Stimulated activated CD4-positive, alpha-beta T cell treated with anti-CD3 and anti-CD28 coated beads, Interleukin-15, amount 100 ng/mL, for 48 hours (primary cell): ENCODE results near the gene KDELR3.

ENCODE experiments used
- DNase-seq, 2 donors: peaks; one replicate each; pipeline ENCODE4 v3.0.0-alpha.2; 2020; ENCODE audit warnings: low read depth in 2 of 2

The KDELR3 gene

DNA sequence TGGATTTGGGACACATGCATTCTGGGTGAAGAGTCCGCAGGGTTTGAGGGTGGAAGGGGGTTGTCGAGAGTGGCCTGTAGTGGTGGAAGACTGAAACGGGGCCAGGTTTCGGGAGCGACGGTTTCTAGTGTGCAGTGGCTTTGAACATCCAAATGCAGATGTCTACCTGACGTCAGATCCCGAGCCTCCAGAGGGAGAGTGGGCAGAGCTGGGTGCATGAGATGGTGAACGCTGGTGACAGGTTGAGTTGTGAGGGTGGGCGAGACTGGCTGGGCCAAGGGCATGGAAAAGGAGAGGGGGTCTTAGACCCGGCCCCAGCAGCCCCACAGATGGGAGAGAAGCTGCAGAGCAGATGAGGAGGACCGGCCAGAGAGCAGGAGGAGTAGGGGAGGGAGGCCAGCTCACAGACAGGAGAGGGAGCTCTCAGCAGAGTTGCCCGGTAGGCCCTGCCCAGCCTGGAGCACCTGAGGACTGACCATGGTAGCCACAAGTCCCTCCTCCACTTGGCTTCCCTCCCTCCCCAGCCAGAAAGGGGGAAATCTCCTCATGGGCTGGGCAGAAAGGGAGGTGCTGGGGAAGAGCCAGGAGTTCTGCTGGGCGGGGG lies 27.0 kb upstream of the KDELR3 start:
- no peak for DNase-seq

DNA sequence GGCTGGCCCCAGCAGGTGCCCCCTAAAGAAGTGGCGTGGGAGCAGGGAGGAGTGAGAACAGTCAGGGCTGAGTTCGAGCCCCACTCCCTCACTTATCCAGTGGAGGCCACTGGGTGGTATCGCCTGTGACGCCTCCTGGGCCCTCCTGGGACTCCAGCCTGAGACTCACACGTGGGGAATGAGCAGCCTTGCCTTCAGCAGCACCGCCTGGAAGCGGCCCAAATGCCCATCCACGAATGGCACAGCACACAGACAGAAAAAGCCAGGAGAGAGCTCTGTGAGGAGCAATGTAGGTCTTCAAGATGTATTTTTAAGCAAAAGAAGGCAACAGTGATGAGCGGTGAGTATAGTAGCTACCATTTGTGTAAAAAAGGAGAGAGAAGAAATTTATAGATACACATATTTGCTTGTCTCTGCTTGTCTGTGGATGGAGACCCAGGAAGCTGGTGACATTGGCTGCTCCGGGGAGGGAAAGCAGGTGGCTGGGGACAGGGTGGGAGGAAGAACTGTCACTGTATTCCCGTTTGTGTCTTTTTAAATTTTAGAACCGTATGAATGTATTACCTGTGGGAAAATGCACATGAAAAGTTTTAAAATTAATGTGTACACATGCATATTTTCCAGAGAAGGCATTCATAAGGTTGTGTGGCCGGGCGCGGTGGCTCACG lies 26.1 kb upstream of the KDELR3 start:
- DNase-seq = no peak

DNA sequence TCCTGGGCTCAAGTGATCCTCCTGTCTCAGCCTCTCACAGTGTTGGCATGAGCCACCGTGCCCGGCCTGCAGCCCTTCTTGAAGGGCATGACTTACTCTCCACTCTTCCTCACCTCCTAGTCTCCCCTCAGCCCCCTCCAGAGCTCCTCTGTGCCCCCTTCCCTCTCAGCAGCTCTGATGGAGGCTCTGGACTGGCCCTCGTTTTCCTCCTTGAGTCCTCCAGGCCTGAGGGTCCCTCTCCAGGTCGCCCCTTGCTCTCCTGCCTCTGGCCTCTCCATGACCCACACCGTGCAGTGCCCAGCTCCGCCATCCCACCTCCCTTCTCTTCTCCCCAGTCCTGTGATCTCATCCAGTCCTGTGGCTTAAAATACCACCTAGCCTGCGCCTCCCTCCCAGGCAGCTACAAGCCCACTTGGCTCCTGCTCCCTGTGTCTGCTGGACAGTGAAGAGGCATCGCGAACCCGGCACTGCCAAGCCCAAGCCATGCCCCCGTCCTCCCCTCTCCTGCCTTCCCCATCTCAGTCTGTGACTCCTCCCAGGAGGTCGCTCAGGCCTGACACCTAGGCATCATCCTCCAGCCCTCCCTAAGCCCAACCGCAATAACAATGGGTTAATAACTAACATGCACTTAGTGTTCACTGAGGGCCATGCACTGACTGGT lies 24.8 kb upstream of the KDELR3 start:
- no peak for DNase-seq

DNA sequence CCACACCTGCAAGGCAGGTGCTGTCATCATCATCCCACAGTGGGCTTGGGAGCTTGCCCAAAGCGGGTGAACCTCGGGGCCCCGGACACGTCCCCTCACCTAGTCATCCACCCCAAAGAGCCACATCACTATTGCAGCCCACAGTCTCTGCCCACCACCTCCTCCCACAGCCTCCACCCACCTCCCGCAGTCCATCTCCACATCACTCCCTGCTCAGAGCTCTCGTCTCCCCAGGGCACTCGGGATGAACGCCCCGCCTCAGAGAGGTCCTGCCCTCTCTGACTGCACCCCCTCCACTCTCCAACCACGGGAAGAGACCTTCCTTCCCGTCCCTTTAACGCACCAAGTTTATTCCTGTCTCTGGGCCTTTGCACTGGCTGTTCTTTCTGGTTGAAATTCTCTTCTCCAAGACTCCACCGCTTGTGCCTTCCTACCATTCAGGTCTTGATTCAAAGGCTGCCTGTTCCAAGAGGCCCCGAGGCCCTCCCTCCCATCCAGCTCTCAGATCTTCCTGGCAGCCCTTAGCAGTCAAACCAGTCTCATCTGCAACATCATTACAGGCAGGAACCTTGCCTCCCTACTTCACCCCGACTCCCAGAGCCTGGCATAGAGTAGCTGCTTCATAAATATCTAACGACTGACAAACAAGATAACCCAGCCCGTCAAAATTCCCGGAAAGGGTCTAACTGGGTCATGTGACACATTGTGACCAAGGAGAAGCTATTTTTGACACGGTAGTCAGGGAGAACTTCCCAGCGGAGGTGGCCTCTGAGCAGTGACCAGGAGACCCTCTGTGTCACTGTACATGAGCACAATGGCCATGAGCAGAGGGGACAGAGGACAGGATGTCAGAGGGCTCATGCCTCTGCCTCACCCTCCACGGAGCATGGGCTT lies 24.0 kb upstream of the KDELR3 start:
- no peak for DNase-seq

DNA sequence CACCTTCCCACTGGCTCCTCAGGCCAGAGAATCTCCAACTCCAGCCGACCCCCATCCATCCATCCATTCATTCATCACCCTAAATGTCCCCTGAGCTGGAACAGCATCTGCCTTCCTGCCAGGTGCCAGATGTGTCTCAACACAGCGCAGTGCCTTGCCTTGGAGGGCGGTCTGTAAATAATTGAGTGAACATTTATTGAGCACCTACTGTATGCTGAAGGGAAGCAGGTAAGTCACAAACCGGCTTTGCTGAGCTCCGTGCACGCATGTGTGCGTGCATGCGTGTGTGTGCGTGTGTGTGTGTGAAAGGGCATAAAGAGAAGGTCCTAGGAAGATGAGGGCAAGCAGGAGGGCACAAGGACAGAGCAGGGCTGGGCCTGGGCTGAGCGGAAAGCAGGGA lies 23.1 kb upstream of the KDELR3 start:
- DNase-seq = no peak

DNA sequence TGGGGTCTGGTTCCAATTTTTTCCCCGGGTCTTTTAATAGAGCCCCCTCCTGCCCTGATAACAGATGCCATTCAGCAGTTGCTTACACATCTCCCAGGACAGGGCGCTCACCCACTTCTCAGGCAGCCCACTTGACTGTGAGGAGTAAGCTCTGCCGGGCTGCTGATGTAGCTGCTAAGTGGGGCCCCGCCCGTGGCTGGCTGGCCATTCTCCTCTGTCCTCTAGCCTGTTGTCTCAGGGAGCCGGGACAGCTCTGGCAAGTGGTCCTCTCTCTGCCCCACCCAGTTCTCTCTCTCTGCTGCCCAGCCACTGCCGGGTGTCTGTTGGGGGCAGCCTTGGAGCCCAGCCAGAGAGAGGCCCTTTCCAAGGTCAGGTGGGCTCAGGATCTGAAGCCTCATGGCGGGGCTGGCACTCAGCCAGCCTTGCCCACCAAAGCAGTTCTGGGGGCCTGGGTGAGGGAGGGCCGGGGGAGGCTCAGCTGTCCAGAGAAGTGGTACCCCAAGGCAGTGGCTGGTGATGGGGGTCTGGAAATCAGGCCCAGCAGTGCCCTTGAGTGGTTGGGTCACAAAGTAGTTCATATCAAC lies 21.8 kb upstream of the KDELR3 start:
- no peak for DNase-seq

DNA sequence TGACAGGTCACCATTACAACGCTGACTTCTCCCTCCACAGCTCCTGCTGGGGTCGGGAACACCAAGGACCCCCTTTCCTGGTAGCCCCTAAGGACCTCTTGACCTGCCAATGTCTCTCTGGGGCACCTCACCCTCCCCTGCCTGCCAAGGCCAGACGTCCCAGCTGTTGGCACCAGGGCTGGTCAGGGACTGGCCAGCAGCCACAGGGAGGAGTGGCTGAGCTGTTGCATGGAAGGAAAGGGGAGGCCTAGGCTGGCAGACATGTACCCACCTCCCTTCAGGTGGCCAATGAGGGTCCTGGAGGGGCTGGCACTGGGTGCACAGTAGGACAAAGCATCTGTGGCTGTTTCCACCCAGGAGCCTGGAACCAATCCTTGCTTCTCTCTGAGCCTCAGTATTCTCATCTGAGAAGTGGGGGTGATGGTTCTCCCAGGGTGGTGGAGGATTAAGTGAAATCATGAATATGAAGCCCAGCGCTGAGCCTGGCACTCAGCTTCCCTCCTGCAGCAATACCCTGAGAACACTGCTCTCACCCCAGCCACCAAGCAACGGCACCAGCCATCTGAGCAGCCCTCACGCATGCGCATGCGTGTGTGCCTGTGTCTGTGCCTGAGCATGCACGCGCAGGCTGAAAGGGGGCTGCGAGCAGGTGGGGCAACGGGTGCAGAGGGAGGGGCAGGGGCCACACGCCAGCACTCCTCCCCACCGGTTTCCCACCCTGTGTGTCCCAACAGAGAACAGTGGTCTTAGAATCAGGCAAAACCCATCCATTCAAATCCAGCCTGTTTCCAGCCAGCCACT lies 18.8 kb upstream of the KDELR3 start:
- no peak for DNase-seq

DNA sequence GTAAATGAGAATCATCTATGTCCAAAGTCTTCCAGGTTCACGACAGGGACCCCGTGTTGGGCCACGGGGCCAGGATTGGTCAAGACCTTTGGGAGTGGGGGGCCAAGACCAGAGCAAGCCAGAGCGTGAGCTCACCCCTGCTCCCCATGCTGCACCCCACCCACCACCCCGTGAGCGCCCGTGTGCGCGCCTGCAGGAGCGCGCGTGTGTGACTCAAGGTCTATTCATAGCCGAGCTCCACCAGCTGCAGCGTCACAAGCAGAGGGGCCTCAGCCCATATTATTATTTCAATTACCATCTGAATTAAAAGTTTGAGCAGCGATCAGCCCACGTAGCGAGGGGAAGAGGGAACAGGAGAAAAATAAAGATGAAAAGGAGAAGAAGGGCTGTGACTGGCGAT lies 18.1 kb upstream of the KDELR3 start:
- no peak for DNase-seq

DNA sequence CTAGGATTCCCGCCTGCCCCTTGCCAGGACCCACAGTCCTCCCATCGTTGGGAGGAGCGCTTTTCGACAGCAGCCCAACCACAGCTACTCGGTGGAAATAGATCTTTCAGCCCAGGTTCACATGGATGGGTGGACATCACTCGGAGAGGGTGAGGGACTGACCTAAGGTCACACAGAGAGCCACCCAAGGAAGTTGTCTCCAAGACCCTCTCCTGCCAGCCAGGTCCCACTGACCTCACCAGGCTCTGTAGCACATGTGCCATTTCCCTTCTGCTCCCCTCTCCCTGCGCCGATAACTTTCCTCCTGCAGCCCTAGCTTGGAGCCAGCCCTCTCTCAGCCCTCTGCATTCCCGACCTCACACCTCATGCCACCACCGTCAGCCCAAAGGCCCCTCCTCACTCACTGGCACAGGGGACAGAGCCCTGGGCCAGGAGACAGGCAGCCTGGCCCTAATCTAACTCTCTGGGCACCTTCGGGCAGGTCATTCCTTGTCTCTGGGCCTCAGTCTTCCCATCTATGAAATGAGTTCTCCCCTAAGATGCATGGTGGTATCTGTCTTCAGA lies 17.6 kb upstream of the KDELR3 start:
- DNase-seq = no peak

DNA sequence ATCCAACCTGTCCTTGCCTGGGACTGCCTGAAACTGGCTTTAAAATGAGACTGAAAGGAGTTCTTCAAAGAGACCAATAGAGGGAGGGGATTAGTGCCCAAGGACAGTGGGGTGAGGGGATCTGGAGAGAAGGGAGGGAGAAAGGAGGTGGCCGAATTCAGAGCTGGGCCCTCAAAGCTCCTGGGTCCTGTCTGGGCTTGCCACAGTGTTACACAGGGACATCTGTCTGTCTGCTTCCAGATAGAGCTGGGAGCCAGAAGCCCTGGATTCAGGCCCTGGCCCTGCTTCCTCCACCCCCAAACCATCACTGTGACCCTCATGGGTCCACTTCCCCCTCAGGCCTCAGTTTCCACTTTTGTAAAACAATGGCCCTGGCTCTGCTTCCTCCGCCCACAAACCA lies 16.5 kb upstream of the KDELR3 start:
- DNase-seq = no peak

DNA sequence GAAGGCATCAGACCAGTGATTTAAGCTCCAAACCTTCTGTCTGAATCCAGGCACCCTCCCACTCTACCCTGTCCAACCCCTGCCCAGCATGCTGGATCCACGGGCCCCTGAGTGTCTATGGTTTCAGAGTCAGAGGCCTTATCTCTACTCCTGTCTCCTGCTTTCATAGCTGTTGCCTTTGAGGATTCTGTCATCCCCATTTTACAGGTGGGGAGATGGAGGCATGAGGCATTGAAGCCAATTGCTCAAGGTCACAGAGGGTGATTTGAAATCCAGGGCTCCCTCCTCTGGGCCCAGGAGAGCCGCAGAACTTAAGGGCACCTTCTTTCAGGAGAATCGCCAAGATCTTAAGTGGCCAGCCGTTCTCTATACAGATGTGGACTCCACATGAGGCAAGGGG lies 16.0 kb upstream of the KDELR3 start:
- no peak for DNase-seq

DNA sequence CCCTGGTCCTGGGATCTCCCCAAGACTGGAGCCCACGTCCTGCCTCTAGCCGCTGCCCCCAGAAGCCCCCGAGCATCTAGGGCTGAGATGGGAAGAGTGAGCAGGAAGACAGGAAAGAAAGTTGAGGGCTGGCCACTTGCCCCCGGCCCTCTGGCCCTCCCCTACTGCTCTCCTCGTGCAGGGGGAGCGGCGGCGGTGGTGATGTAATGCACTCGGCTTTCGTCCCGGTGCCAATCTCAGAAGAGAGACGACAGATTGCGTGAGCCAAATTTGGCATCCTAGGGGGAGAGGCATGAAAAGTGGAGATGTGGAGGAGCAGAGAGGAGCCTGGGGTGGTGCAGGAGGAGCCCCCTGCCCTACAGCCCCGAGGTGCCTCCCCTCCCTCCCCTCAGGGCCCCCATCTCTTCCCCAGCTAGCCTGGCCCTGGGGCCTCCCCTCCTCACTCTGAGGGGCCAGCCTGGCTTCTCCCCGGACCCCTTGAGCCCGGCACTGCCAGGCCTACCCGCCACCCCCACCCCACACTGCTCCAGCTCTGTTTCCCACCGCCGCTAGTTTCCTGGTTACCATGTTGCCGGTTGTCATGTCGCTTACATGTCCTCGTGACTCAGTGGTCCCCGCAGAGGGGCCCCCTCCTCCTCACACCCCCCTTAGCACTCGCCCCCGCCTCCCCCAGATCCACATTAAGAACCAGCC lies 15.4 kb upstream of the KDELR3 start:
- DNase-seq = no peak

DNA sequence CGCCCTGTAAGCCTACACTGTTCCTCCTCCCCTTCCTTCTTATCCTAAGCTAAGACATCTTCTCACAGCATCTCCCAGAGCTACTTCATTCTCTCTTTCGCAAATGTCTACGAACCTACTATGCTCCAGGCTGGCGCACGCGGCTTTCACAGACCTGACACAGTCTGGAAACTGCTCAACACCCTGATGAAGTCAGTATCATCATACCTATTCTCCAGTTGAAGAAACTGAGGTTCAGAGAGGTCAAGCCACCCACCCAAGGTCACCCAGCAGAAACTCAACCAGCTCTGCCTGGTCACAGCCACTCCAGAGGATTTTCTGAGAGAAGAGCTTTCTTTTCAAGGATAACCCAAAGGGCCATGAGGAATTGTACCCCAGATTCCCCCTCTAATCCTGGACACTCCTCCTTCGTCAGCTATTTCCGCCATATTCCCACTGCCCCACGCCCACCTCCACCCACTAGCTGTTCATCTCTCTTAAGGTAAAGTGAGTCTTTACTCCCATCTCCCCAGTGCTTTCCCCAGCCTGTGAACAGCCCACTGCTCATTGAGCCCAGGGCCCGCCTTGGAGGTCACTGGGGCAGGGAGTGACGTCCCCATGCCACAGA lies 14.7 kb upstream of the KDELR3 start:
- no peak for DNase-seq

DNA sequence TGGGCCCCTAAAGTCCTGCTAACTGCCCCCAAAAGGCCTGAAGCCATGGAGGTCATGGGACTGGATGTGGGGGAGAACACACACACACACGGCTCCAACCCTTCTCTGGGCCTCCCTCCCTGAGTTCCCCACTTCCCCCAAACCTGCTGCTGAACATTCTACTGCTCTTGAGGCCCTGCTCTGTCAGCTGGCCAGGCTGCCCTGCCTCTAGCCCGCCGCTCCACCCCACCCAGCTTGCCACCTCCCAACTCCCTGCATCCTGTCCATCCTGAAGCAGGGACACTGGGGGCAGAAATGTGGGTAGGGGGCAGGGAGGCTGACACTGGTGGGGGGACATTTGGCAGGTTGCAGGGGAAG lies 13.9 kb upstream of the KDELR3 start:
- no peak for DNase-seq

DNA sequence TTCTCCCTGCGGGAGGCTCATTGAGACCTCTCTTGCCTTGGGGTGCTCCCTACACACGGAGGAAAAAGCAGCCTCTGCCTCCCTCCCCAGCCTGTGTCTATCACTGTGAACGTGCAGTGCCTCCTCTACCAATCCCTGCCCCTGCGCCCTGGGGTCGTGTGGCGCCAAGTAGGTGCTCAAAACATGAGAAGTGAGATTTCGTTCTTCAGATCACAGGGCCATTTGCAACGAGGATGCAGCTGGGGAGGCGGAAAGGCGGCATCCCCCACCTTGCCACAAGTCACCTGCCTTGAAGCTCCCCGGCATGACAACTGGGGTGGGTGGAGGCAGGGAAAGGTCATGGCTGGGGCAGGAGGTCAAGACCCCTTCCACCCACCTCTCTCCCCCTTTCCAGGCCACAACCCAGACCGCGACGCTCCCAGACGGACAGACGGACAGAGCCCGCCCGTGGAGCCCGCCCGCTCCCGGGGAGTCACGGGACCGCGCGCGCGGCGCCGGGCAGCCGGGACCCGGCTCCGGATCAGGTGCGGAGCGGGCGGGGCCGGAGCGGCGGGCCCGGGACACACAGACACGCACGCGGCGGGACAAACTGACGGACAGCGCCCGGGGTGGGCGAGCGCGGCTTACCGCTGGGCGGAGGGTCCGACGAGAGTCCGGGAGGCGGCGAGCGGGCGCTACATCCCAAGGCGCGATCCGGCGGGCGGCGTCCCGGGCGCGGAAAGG lies 13.4 kb upstream of the KDELR3 start:
- DNase-seq = no peak

DNA sequence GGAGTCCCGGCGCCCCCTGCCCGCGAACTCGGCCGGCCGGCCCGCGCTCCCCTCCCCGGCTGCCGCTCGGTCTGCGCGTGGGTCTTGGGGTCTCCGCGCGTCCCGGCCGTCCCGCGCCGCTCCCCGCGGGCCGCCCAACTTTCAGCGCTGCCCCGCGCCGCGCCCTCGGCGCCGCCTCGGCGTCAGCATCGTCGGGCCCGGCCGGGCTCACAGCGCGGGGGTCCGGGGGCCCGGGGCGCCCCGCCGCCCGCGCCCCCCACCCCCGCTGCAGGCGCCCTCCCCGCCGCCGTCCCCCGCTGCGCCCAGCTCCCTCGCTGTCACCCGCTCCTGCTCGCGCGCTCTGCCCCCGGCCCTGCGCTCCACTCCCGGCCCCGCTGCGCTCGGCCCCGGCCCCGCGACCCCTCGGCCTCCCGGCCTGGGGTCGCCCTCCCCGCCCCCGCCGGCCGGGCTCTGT lies 12.8 kb upstream of the KDELR3 start, which contains the start of gene KCNJ4:
KCNJ4 (minus strand) TSS at position 124 of the 454 bp plus-strand sequence. CDS start 27,067 bp downstream, outside the sequence.
- DNase-seq = no peak

DNA sequence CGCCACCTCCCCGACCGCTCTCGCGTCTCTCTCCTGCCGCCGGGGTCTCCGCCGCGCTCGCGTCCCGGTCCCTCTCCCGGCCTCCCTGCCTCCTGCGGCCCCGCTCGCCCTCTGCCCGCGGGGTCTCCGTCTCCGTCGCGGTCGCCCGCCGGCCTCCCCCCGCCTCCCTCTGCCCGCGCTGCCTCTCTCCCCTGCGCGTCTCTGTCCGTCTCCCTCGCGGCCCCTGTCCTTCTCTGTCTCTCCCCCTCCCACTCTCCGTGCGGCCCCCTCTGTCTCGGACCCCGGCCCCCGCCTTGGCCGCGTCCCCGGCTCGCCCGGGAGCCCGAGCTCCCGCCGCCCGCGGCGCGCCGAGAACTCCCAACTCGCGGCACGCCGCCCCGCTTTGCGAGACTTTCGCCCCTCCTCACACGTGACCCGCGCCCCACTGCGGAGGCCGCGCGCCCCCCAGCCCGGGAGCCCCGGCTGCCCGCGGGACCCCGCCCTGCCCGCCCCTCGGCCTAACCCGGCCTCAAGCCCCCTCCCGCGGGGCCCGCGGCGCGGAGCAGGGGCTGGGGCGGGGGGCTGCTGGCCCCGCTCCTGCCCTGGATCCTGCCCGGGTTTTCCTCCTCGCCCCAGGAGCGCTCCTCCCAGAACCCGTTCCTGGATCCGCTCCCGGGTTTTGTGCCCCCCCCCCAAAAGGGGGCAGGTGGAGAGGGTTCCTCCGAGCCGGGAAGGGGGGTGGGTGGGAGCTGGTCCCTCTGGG lies 12.2 kb upstream of the KDELR3 start:
- DNase-seq = no peak

DNA sequence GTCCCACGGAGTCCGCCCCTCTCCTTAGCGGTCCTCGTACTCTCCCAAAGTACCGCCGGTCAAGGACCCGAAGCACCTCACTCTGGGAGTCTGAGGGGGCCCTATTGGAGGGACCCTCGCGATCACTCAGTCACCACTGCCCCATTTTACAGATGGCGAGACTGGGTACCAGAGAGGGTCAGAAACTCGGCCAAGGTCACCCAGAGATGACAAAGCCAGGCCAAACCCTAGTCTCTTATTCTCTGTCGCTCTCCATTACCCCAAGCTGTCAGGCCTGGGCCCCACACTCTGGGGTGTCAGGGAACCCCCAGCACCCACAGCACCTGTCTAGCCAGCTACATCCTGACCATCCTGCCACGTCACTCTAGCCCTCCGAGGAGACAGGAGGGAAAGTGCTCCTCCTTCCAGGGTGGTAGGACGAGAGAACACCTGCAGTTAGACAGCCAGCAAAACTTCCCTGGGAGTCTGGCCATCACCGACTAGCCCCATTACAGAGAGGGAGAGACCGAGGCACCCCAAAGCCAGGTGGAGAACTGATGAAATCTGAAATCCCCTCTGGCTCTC lies 11.5 kb upstream of the KDELR3 start:
- no peak for DNase-seq
